ENCODE data around the gene UBLCP1.
"Not testable (repeated sequence)": the region's sequence is repeated elsewhere in the genome, so short reads cannot be mapped to it uniquely, and the experiment has no call there.

The UBLCP1 gene

GRCh38 chr5:159244890-159245289 is 18.2 kb upstream of the UBLCP1 start:
- FAIRE-seq (no peak), DNase-seq (ENCODE audit: insufficient read length, low spot score) (no peak)

GRCh38 chr5:159249158-159249557 is 13.9 kb upstream of the UBLCP1 start:
- DNase-seq (ENCODE audit: insufficient read length, low spot score) (no peak), FAIRE-seq (no peak)

GRCh38 chr5:159252195-159252594 is 10.9 kb upstream of the UBLCP1 start:
- DNase-seq (ENCODE audit: insufficient read length, low spot score) (no peak), FAIRE-seq (no peak)

- DNase-seq (ENCODE audit: insufficient read length, low spot score) (no peak), FAIRE-seq (no peak)
These were observed 6.1 kb upstream of the UBLCP1 start for GRCh38 chr5:159257007-159257406.

- FAIRE-seq: no peak
- DNase-seq (ENCODE audit: insufficient read length, low spot score): no peak
These were observed 5.3 kb upstream of the UBLCP1 start for GRCh38 chr5:159257629-159258283.

GRCh38 chr5:159258361-159258760 is 4.7 kb upstream of the UBLCP1 start:
- FAIRE-seq (no peak), DNase-seq (ENCODE audit: insufficient read length, low spot score) (no peak)

- not testable (repeated sequence) for DNase-seq (ENCODE audit: insufficient read length, low spot score); FAIRE-seq
These were observed 2.9 kb upstream of the UBLCP1 start for GRCh38 chr5:159260212-159260611.

GRCh38 chr5:159262472-159262858 is 625 bp upstream of the UBLCP1 start:
- DNase-seq (ENCODE audit: insufficient read length, low spot score) (no peak), FAIRE-seq (no peak)

GRCh38 chr5:159263569-159263905 is 447 bp downstream of the UBLCP1 start:
- no peak for DNase-seq (ENCODE audit: insufficient read length, low spot score)
- FAIRE-seq: peak; percentile 48

GRCh38 chr5:159266764-159267163 is 3.7 kb downstream of the UBLCP1 start:
- not testable (repeated sequence) for DNase-seq (ENCODE audit: insufficient read length, low spot score); FAIRE-seq

- peak; percentile 51 for FAIRE-seq
- DNase-seq (ENCODE audit: insufficient read length, low spot score): no peak
These were observed 6.6 kb downstream of the UBLCP1 start for GRCh38 chr5:159269723-159270122.

GRCh38 chr5:159273923-159274322 is 10.8 kb downstream of the UBLCP1 start:
- FAIRE-seq: no peak

GRCh38 chr5:159274676-159275075 is 11.6 kb downstream of the UBLCP1 start:
- DNase-seq (ENCODE audit: insufficient read length, low spot score) (no peak), FAIRE-seq (no peak)

More at GRCh38 chr5:159273923-159274322, 10.8 kb downstream of the UBLCP1 start:
- DNase-seq (ENCODE audit: insufficient read length, low spot score): no peak

- FAIRE-seq (peak; percentile 51), DNase-seq (ENCODE audit: insufficient read length, low spot score) (no peak)
These were observed 23.4 kb downstream of the UBLCP1 start for GRCh38 chr5:159286420-159287035.

GRCh38 chr5:159290741-159291140 is 27.7 kb downstream of the UBLCP1 start:
- FAIRE-seq (no peak), DNase-seq (ENCODE audit: insufficient read length, low spot score) (no peak)

- FAIRE-seq (no peak), DNase-seq (ENCODE audit: insufficient read length, low spot score) (no peak)
These were observed 31.8 kb downstream of the UBLCP1 start for GRCh38 chr5:159294921-159295320.

- DNase-seq (ENCODE audit: insufficient read length, low spot score); FAIRE-seq: not testable (repeated sequence)
These were observed 34.2 kb downstream of the UBLCP1 start for GRCh38 chr5:159297300-159297699.

GRCh38 chr5:159301466-159301865 is 38.4 kb downstream of the UBLCP1 start:
- FAIRE-seq: no peak
- DNase-seq (ENCODE audit: insufficient read length, low spot score): no peak

GRCh38 chr5:159301929-159302860 is 39.1 kb downstream of the UBLCP1 start:
- not testable (repeated sequence) for DNase-seq (ENCODE audit: insufficient read length, low spot score); FAIRE-seq

- FAIRE-seq: no peak
- no peak for DNase-seq (ENCODE audit: insufficient read length, low spot score)
These were observed 40.2 kb downstream of the UBLCP1 start for GRCh38 chr5:159303286-159303685.

- DNase-seq (ENCODE audit: insufficient read length, low spot score): no peak
- no peak for FAIRE-seq
These were observed 42.0 kb downstream of the UBLCP1 start for GRCh38 chr5:159304961-159305595.
